PFSK-1 (cell line): ENCODE data around the gene CAMKV.

ENCODE experiments used
- FOXP2 ChIP-seq: optimal IDR thresholded peaks from 2 replicates; pipeline ENCODE3; 2011; ENCODE audit warnings: borderline replicate concordance, control low read depth, inconsistent platforms; ENCODE audit not compliant: insufficient read depth; ENCODE audit errors: extremely low read length, extremely low read depth
- POLR2AphosphoS5 ChIP-seq: IDR thresholded peaks from 2 replicates; pipeline ENCODE4 v1.6.1; 2012; ENCODE audit warnings: low read depth, mild to moderate bottlenecking, control low read depth, low read length, moderate library complexity
- SIN3A ChIP-seq: IDR thresholded peaks from 2 replicates; pipeline ENCODE4 v1.6.1; 2012; ENCODE audit warnings: mild to moderate bottlenecking, low read length, moderate library complexity, borderline replicate concordance; ENCODE audit not compliant: insufficient read depth
- TAF1 ChIP-seq: IDR thresholded peaks from 2 replicates; pipeline ENCODE4 v1.6.1; 2012; ENCODE audit warnings: low read length, control low read depth, borderline replicate concordance; ENCODE audit not compliant: insufficient read depth
- TF ChIP-seq, protein P1 (sequence below), 2 experiments: IDR thresholded peaks; 2 replicates each; pipeline versions ENCODE4 v1.6.1 to v1.8.0; 2011 to 2012; ENCODE audit warnings: low read depth in 2 of 2, low read length in 2 of 2, control low read depth in 1 of 2, inconsistent platforms in 1 of 2, mild to moderate bottlenecking in 1 of 2, moderate library complexity in 1 of 2; ENCODE audit not compliant: insufficient read depth in 1 of 2

Gene CAMKV

DNA sequence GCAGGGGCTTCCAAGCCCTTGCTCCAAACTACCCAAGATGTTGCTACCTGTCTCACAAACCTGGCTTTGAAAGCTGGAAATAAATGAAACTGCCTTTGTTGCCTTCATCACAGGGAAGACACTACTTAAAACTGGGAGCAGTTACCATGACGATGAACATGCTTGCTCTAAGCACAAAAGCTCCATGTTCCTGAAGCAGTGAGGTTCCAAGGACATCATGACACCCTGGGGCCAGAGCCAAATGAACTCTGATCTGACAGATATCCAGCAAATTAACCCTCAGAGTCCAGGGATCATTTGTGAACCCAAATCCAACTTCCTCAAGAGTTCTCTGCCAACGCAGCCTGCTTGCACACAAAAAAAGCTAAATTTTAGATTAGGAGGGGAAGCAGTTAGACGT lies 24.0 kb downstream of the CAMKV start:
- no peak for TF ChIP-seq SIN3A
- TF ChIP-seq POLR2AphosphoS5, result no peak
- TF ChIP-seq TAF1, result no peak
- no peak for TF ChIP-seq FOXP2
- TF ChIP-seq, protein P1, sequence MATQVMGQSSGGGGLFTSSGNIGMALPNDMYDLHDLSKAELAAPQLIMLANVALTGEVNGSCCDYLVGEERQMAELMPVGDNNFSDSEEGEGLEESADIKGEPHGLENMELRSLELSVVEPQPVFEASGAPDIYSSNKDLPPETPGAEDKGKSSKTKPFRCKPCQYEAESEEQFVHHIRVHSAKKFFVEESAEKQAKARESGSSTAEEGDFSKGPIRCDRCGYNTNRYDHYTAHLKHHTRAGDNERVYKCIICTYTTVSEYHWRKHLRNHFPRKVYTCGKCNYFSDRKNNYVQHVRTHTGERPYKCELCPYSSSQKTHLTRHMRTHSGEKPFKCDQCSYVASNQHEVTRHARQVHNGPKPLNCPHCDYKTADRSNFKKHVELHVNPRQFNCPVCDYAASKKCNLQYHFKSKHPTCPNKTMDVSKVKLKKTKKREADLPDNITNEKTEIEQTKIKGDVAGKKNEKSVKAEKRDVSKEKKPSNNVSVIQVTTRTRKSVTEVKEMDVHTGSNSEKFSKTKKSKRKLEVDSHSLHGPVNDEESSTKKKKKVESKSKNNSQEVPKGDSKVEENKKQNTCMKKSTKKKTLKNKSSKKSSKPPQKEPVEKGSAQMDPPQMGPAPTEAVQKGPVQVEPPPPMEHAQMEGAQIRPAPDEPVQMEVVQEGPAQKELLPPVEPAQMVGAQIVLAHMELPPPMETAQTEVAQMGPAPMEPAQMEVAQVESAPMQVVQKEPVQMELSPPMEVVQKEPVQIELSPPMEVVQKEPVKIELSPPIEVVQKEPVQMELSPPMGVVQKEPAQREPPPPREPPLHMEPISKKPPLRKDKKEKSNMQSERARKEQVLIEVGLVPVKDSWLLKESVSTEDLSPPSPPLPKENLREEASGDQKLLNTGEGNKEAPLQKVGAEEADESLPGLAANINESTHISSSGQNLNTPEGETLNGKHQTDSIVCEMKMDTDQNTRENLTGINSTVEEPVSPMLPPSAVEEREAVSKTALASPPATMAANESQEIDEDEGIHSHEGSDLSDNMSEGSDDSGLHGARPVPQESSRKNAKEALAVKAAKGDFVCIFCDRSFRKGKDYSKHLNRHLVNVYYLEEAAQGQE (IDR thresholded peaks at IDR 0.05; ENCODE audit: insufficient read depth in 1 of 2, low read depth in 2 of 2, low read length in 2 of 2), result no peak

DNA sequence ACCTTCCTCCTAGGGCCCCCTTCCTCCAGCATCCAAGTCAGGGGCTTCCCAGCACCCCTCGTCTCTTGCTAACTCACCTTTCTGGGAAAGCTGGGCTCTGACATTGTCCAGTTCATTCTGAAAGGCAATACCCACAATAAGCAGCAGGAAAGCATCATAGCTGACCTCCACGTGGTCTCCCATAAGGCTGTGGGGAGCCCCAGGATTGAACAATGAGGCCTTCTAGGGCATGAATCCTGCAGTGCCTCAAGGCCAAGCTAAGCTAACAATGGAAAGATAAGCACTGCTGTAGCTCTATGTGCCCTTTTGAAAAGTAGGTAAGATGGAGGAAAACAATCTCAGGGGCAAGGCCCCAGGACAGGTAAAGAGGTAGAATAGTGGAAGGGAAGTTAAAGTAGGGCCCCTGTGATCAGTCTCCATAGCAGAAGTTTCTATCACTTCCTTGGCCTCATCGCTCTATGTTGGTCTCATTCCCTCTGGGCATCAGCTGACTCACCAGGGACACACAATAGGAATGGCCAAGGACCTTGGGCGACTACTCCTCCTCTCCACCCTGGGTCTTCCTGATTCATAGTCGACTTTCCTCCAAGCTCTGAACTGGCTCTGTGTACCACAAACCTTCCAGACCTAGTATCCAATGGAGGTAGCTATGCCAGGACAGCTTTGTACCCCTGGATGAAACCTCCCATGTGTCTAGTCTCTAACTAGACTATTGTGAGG lies 25.1 kb downstream of the CAMKV start:
- TF ChIP-seq POLR2AphosphoS5 (no peak), SIN3A (no peak), FOXP2 (no peak), TAF1 (no peak)
- TF ChIP-seq, protein P1 (IDR thresholded peaks at IDR 0.05; ENCODE audit: insufficient read depth in 1 of 2, low read depth in 2 of 2, low read length in 2 of 2), result no peak

DNA sequence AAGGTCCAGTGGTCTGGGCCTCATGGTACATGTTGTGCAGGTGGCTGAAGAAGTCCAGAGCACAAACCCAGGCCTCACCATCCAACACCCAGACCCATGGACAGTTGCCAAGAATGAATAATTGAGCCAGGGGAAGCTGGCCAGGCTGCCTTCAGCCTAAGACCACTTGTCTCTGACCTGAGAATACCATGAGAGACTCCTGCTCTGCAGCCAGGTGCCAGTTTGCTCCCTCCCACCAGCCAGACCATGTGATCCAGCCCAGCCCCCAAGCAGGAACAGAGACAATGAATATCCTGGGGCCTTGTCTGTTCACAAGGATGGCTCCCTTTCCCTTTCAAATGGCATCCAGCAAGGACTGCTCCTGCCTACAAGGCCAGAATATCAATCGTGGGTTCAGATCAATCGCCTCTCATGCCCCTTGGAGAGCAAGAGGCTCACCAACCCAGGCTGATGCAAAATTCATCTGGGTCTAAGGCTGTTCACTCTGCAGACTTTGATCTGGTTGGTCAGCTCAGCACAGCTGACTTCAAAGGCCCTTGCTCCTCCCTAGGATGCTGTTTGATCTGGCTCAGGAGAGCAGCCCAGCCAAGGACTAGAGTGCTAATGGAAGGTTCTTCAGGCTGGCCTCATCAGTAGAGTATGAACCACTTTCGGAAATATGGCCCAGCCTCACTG lies 26.7 kb downstream of the CAMKV start:
- TF ChIP-seq POLR2AphosphoS5 (no peak), FOXP2 (no peak), TAF1 (no peak), SIN3A (no peak)
- TF ChIP-seq, protein P1 (IDR thresholded peaks at IDR 0.05; ENCODE audit: insufficient read depth in 1 of 2, low read depth in 2 of 2, low read length in 2 of 2), result no peak

DNA sequence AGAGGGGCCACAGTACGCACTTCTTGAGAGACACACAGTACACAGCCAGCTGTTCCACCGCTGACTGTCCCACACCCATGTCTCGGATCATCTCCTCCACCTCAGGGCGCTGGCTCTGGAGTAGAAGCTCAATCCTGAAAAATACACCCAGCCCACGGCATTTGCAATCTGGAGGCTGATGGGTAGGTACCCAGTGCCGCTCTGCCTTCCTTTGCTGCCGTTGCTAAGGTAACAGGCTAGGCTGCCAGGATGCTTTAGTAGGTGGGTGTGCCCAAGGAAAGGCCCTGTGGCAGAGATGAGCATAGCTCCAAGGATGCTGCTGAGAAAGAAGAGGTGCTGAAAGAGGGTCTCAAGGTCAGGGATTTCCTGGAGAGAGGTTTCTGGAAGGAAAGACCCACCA lies 27.9 kb downstream of the CAMKV start:
- TF ChIP-seq, protein P1 (IDR thresholded peaks at IDR 0.05; ENCODE audit: insufficient read depth in 1 of 2, low read depth in 2 of 2, low read length in 2 of 2), result no peak
- TF ChIP-seq TAF1, result no peak
- TF ChIP-seq POLR2AphosphoS5, result no peak
- no peak for TF ChIP-seq SIN3A
- TF ChIP-seq FOXP2, result no peak
